Measurements from ENCODE around the gene DLK1. TPM values are rescaled to one million over a fixed set of nuclear protein-coding genes. Genes with fewer than 3 reads are reported as not detected.
A peak's percentile ranks its signal among the peaks of the same experiment; 100 is the strongest.

DLK1 gene
- total RNA-seq, 1 donor from 2014 or later, result 4.4 TPM

DNA sequence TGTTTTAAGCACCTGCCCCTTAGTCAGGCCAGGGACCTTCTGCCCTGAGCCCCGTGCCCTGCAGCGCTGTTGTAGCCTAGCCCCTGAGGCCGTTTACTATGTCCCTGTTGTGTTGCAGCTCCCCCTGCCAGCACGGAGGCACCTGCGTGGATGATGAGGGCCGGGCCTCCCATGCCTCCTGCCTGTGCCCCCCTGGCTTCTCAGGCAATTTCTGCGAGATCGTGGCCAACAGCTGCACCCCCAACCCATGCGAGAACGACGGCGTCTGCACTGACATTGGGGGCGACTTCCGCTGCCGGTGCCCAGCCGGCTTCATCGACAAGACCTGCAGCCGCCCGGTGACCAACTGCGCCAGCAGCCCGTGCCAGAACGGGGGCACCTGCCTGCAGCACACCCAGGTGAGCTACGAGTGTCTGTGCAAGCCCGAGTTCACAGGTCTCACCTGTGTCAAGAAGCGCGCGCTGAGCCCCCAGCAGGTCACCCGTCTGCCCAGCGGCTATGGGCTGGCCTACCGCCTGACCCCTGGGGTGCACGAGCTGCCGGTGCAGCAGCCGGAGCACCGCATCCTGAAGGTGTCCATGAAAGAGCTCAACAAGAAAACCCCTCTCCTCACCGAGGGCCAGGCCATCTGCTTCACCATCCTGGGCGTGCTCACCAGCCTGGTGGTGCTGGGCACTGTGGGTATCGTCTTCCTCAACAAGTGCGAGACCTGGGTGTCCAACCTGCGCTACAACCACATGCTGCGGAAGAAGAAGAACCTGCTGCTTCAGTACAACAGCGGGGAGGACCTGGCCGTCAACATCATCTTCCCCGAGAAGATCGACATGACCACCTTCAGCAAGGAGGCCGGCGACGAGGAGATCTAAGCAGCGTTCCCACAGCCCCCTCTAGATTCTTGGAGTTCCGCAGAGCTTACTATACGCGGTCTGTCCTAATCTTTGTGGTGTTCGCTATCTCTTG lies 7.6 kb downstream of the DLK1 start:
- TF ChIP-seq, protein P1, sequence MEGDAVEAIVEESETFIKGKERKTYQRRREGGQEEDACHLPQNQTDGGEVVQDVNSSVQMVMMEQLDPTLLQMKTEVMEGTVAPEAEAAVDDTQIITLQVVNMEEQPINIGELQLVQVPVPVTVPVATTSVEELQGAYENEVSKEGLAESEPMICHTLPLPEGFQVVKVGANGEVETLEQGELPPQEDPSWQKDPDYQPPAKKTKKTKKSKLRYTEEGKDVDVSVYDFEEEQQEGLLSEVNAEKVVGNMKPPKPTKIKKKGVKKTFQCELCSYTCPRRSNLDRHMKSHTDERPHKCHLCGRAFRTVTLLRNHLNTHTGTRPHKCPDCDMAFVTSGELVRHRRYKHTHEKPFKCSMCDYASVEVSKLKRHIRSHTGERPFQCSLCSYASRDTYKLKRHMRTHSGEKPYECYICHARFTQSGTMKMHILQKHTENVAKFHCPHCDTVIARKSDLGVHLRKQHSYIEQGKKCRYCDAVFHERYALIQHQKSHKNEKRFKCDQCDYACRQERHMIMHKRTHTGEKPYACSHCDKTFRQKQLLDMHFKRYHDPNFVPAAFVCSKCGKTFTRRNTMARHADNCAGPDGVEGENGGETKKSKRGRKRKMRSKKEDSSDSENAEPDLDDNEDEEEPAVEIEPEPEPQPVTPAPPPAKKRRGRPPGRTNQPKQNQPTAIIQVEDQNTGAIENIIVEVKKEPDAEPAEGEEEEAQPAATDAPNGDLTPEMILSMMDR (conservative IDR thresholded peaks at IDR 0.05), result no peak
- DNase-seq (ENCODE audit: low read depth, low spot score), result no peak
- H3K4me1 Mint-ChIP-seq, result peaks cover 30% of the 10 kb centered on the region
- no peaks in the 10 kb centered on the region for H3K36me3 Mint-ChIP-seq (ENCODE audit: low read depth)
- no peak overlapping the region for H3K27ac Mint-ChIP-seq (ENCODE audit: unreplicated experiment)
- no peak overlapping the region for H3K4me3 Mint-ChIP-seq
- peaks cover 28% of the 10 kb centered on the region for H3K27me3 Mint-ChIP-seq (ENCODE audit: low read depth)
- no peaks in the 10 kb centered on the region for H3K9me3 Mint-ChIP-seq

DNA sequence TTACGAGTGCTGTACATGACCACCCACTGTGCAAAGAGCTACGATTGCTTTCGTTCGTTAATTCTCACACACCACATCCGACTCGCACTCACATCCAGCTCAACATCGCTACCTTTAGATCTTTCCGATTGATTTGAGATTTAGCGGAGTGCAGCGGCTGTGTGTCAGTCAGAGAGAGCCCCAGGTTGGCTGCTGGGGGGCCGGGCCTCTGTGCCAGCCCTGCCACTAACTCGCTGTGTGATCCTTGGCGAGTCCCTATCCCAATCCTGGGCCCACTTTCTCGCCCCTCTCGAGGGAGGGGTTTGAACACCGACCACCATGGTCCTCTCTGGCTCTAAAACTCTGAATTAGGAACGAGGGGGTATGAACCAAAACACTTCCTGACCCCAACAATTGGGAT lies 8.6 kb downstream of the DLK1 start:
- Mint-ChIP-seq H3K27me3 (ENCODE audit: low read depth) (peaks cover 18% of the 10 kb centered on the region), H3K9me3 (no peaks in the 10 kb centered on the region), H3K36me3 (ENCODE audit: low read depth) (no peaks in the 10 kb centered on the region), H3K27ac (ENCODE audit: unreplicated experiment) (no peak overlapping the region), H3K4me3 (no peak overlapping the region), H3K4me1 (peaks cover 35% of the 10 kb centered on the region)
- no peak for DNase-seq (ENCODE audit: low read depth, low spot score)
- TF ChIP-seq, protein P1 (conservative IDR thresholded peaks at IDR 0.05), result no peak

DNA sequence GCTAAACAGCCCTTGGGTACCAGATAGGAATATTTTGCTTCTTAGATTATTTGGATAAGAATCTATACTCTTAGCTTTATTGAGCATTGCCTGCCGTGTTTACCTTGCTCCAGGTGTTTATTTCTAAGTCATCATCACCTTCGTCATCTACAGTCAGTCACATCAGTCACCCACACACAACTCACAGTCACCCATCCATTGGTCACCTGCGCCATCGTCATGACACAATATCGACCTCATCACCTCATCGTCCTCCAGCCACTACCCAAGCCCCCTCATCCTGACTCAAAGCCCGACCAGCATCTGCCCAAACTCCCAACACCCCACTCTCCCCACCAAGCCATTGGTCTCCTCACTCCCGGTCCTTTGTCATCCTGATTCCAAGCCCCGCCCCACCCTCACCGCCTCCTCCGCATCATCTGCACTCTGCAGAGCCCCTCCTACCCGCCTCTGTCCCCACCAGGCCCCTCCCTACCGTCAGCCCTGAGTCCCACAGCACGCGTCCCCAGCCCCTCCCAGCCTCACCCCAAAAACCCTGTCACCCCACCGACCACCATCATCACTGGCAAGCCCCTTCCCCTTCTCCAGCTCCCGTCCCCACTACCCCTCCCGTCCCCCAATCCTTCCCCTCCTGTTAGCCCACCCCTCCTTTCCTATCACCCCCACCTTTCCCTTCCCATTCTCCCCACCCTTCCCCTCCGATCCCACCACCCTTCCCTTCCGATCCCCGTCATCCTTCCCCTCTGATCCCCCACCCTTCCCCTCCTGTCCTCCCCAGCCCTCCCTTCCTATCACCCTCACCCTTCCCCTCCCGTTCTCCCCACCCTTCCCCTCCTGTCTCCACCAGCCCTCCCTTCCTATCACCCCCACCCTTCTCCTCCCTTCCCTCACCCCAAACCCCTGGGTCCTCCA lies 9.8 kb downstream of the DLK1 start:
- DNase-seq (ENCODE audit: low read depth, low spot score), result no peak
- H3K36me3 Mint-ChIP-seq (ENCODE audit: low read depth), result no peaks in the 10 kb centered on the region
- no peaks in the 10 kb centered on the region for H3K9me3 Mint-ChIP-seq
- H3K27ac Mint-ChIP-seq (ENCODE audit: unreplicated experiment), result peak overlapping the region; percentile 29
- TF ChIP-seq, protein P1 (conservative IDR thresholded peaks at IDR 0.05), result no peak
- H3K4me1 Mint-ChIP-seq, result peaks cover 25% of the 10 kb centered on the region
- peaks cover 9% of the 10 kb centered on the region for H3K27me3 Mint-ChIP-seq (ENCODE audit: low read depth)
- H3K4me3 Mint-ChIP-seq, result peak overlapping the region; percentile 27

DNA sequence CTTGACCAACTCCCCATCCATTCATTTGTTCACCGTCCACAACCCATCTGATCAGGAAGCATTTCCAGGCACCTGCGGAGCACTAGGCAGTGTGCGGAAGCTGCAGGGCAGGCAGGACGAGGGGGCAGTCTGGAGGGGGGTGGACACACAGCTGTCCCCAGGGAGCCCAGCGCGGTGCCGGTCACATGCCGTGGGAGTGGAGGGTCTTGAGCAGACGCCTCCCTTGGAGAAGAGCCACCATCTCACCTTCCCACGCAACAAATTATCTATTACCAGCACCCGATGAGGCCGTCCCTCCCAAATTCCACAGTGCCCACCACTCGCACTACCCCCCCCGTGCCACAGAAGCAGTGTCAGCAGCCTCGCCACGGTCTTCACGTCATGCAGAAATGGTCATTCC lies 10.8 kb downstream of the DLK1 start:
- no peaks in the 10 kb centered on the region for H3K9me3 Mint-ChIP-seq
- DNase-seq (ENCODE audit: low read depth, low spot score), result no peak

DNA sequence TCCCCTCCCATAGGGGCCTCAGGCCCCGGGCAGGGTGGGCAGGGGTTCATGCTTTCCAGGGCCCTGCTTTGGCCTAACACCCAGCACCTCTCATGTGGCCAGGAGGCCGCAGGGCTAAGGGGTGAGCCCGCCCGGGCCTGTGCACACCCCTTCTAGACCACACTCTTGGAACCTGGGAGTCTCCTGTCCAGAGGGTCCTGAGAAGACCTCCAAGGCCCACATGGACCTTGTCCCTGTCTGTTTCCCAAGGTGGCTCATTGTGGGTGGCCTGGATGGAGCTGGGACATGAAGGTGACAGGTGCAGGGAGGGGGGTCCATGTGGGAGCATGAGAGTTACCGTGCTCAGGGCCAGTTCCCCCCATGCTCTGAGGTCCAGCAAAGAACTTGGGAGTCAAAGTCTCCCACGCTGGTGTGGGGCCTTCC lies 11.6 kb downstream of the DLK1 start:
- no peak for DNase-seq (ENCODE audit: low read depth, low spot score)
- H3K36me3 Mint-ChIP-seq (ENCODE audit: low read depth), result no peaks in the 10 kb centered on the region
- H3K9me3 Mint-ChIP-seq, result no peaks in the 10 kb centered on the region
- peaks cover 7% of the 10 kb centered on the region for H3K4me1 Mint-ChIP-seq
- TF ChIP-seq, protein P1 (conservative IDR thresholded peaks at IDR 0.05), result no peak
- H3K27me3 Mint-ChIP-seq (ENCODE audit: low read depth), result no peaks in the 10 kb centered on the region
- H3K27ac Mint-ChIP-seq (ENCODE audit: unreplicated experiment), result no peak overlapping the region
- no peak overlapping the region for H3K4me3 Mint-ChIP-seq

More for the DNA sequence above, 10.8 kb downstream of the DLK1 start:
- Mint-ChIP-seq H3K36me3 (ENCODE audit: low read depth) (no peaks in the 10 kb centered on the region), H3K4me1 (peaks cover 15% of the 10 kb centered on the region), H3K27me3 (ENCODE audit: low read depth) (peaks cover under 1% of the 10 kb centered on the region), H3K4me3 (no peak overlapping the region), H3K27ac (ENCODE audit: unreplicated experiment) (no peak overlapping the region)
- TF ChIP-seq, protein P1 (conservative IDR thresholded peaks at IDR 0.05), result no peak

Data from neural crest cell (in vitro differentiated cells).